Measurements from ENCODE around the gene MS4A2. TPM values are rescaled to one million over a fixed set of nuclear protein-coding genes. Genes with fewer than 3 reads are reported as not detected.

MS4A2 gene
- total and polyA plus RNA-seq, 10 donors: 0.03 to 0.91 (median 0.60) TPM; not detected in 5

DNA sequence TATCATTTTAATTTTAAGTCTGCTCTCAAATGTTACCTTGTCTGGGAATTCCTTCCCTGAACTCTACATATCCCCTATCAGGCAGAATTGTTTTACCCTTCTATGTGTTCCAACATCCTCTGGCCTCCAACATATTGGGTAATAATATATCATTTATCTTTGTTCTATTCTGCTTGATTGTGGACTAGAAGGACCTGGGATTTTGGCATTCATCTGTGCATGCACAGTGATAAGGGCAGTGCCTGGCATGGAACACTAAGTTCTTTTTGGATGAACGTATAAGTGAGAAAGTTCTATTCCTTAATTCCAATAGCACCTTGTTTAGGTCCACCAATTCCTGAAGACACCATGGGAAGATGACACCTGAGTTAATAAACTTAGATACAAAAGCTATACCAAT is 1.2 kb upstream of the MS4A2 start:
- no peaks in the 10 kb centered on the region for H3K4me1 ChIP-seq
- H3K27ac ChIP-seq: no peak overlapping the region
- H3K36me3 ChIP-seq: no peaks in the 10 kb centered on the region
- WGBS, 5 donors: 86 to 94% (median 91%) methylated on average over 1 of the region's 1 CpG
- H3K4me3 ChIP-seq: no peak overlapping the region
- no peak for TF ChIP-seq POLR2AphosphoS5 (IDR thresholded peaks at IDR 0.05)
- TF ChIP-seq POLR2A (IDR thresholded peaks at IDR 0.05): no peak
- TF ChIP-seq, protein P1, sequence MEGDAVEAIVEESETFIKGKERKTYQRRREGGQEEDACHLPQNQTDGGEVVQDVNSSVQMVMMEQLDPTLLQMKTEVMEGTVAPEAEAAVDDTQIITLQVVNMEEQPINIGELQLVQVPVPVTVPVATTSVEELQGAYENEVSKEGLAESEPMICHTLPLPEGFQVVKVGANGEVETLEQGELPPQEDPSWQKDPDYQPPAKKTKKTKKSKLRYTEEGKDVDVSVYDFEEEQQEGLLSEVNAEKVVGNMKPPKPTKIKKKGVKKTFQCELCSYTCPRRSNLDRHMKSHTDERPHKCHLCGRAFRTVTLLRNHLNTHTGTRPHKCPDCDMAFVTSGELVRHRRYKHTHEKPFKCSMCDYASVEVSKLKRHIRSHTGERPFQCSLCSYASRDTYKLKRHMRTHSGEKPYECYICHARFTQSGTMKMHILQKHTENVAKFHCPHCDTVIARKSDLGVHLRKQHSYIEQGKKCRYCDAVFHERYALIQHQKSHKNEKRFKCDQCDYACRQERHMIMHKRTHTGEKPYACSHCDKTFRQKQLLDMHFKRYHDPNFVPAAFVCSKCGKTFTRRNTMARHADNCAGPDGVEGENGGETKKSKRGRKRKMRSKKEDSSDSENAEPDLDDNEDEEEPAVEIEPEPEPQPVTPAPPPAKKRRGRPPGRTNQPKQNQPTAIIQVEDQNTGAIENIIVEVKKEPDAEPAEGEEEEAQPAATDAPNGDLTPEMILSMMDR (IDR thresholded peaks at IDR 0.05 in 8 of 11, conservative IDR thresholded peaks at IDR 0.05 in 3 of 11): no peak
- peaks cover 0 to 3% (median 0%) of the 10 kb centered on the region in 7 donors for H3K27me3 ChIP-seq (replicated peaks in 1 of 7)
- DNase-seq: no peak
- intact Hi-C loops (cut with DNase I; ENCODE audit: low total_unique reads): no loop called here
- H3K9me3 ChIP-seq: no peaks in the 10 kb centered on the region

DNA sequence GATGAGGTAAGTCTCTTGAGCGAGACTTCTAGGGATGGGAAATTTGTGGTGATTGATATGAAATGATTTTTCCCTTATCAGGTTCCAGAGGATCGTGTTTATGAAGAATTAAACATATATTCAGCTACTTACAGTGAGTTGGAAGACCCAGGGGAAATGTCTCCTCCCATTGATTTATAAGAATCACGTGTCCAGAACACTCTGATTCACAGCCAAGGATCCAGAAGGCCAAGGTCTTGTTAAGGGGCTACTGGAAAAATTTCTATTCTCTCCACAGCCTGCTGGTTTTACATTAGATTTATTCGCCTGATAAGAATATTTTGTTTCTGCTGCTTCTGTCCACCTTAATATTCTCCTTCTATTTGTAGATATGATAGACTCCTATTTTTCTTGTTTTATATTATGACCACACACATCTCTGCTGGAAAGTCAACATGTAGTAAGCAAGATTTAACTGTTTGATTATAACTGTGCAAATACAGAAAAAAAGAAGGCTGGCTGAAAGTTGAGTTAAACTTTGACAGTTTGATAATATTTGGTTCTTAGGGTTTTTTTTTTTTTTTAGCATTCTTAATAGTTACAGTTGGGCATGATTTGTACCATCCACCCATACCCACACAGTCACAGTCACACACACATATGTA is 7.1 kb downstream of the MS4A2 start:
- DNase-seq: no peak
- Histone ChIP-seq H3K9me3 (no peaks in the 10 kb centered on the region), H3K36me3 (no peaks in the 10 kb centered on the region), H3K27me3 (replicated peaks in 1 of 7) (no peaks in the 10 kb centered on the region), H3K4me3 (no peak overlapping the region), H3K27ac (no peak overlapping the region), H3K4me1 (no peaks in the 10 kb centered on the region)
- TF ChIP-seq POLR2AphosphoS5 (IDR thresholded peaks at IDR 0.05) (no peak), POLR2A (IDR thresholded peaks at IDR 0.05) (no peak)
- TF ChIP-seq, protein P1 (IDR thresholded peaks at IDR 0.05 in 8 of 11, conservative IDR thresholded peaks at IDR 0.05 in 3 of 11): no peak
- intact Hi-C loops (cut with DNase I; ENCODE audit: low total_unique reads): no loop called here
- 53 to 74% (median 67%) methylated on average over 4 of the region's 4 CpGs for WGBS, 5 donors

GRCh38 chr11:60097189-60097588 is 8.7 kb downstream of the MS4A2 start:
- H3K4me3 ChIP-seq: no peak overlapping the region
- no peak for TF ChIP-seq POLR2AphosphoS5 (IDR thresholded peaks at IDR 0.05)
- TF ChIP-seq, protein P1 (IDR thresholded peaks at IDR 0.05 in 8 of 11, conservative IDR thresholded peaks at IDR 0.05 in 3 of 11): no peak
- no peak for TF ChIP-seq POLR2A (IDR thresholded peaks at IDR 0.05)
- intact Hi-C loops (cut with DNase I; ENCODE audit: low total_unique reads): no loop called here
- H3K27ac ChIP-seq: no peak overlapping the region
- H3K4me1 ChIP-seq: no peaks in the 10 kb centered on the region
- no peak for DNase-seq
- WGBS, 5 donors: 89 to 100% (median 95%) methylated on average over 1 of the region's 1 CpG
- H3K9me3 ChIP-seq: no peaks in the 10 kb centered on the region
- no peaks in the 10 kb centered on the region for H3K27me3 ChIP-seq (replicated peaks in 1 of 7)
- H3K36me3 ChIP-seq: no peaks in the 10 kb centered on the region

GRCh38 chr11:60098508-60098907 is 10.0 kb downstream of the MS4A2 start:
- no peaks in the 10 kb centered on the region for H3K4me1 ChIP-seq
- intact Hi-C loops (cut with DNase I; ENCODE audit: low total_unique reads): no loop called here
- no peak overlapping the region for H3K4me3 ChIP-seq
- no peak overlapping the region for H3K27ac ChIP-seq
- TF ChIP-seq, protein P1 (IDR thresholded peaks at IDR 0.05 in 8 of 11, conservative IDR thresholded peaks at IDR 0.05 in 3 of 11): no peak
- no peaks in the 10 kb centered on the region for H3K27me3 ChIP-seq (replicated peaks in 1 of 7)
- no peaks in the 10 kb centered on the region for H3K36me3 ChIP-seq
- no peak for DNase-seq
- H3K9me3 ChIP-seq: no peaks in the 10 kb centered on the region

All from spleen (tissue), 11 donors.